Forelimb muscle (tissue), 1 donor: Measurements from ENCODE around the gene ART4. TPM values are rescaled to one million over a fixed set of nuclear protein-coding genes. Genes with fewer than 3 reads are reported as not detected.

ENCODE experiments used
- DNase-seq: peaks from one replicate; pipeline ENCODE4 v3.0.0-alpha.2; 2013; ENCODE audit warnings: low read depth
- polyA plus RNA-seq: library from polyadenylated mRNA; unstranded; fragments of 120-200 nt; gene quantifications from one replicate; pipeline ENCODE4 v1.2.1, GENCODE V29; 2013; ENCODE audit not compliant: insufficient read length

Gene ART4
- polyA plus RNA-seq, 1 donor, result 0.19 TPM

DNA sequence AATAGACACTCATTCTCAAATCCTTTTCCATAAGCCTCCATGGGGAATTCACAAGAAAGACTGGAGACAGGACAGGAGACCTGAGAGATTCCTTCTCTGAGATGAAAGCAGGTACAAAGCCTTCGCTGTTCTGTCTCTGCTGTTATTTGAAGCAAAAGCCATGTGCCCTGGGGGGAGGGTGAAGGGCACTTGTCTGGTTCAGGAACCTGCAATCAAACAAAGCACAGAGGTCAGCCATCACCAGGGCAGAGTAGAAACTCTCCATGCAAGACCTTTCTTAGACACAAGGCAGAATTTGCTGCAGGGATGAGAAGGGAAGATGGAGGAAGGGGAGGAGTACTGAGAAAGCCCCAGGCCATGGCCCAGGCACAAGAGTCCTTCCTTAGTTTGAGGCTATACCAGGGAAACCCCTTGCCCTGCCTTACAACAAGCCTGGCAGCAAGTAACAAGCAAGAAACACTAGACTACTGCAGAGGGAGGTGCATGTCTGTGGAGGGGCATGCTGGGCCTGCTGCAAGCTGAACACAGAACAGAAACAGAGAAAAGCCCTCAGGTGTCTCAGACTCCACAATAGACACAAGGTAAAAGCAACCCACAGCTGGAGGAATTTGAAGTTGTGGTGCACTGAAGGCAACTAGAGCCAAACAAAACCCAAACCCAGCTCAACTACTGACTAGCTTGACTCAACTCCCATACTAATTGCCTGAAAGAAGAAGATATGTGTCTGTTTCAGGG is 7.8 kb upstream of the ART4 start:
- DNase-seq, result no peak

DNA sequence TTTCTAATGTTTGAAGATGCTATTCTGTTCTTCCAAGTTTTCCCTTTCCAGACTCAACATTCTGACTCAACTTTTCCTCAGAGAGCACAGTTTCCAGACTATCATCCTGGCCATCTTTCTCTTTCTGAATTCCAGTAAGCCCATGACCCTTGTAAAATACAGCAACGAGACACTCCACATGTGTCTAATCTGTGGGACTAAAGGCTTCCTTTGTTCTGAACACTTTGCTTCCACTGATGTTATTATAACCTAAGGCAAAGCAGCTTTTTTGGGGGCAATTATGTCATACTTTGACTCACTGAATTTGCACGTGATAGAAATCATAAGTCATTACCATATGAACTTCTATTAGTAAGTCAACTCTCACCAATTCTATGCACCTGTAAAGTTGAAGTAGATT is 6.3 kb upstream of the ART4 start:
- peak; percentile 83 for DNase-seq

DNA sequence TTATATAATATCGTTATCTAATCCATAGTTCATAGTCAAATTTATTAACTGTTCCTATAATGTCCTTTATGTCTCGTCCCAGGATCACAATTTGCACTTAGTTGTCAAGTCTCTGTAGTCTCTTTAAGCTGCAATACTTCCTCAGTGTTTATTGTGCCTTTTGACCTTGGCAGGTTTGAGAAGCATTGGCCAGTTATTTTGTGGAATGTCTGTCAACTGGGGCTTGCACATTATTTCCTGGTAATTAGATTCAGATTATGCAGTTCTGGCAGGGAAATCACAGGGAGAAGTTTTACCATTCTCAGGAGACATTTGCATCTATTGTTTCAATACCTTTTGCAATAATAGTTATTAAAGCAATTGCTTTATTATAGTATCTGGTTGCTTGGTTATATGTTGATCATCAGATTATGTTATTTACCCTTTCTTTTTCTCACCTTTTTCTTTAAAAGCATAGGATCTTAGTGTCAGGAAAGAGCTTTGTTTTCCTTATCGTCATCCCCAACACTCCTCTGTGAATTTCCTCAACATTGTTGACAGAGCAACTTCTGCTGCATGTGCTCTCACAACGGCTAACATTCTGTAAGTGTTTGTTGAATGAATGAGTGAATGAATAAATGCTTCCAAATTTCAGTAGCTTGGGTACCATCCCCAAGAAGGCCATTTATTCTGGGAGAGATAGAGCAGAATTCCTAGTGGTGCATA is 3.7 kb upstream of the ART4 start:
- no peak for DNase-seq

DNA sequence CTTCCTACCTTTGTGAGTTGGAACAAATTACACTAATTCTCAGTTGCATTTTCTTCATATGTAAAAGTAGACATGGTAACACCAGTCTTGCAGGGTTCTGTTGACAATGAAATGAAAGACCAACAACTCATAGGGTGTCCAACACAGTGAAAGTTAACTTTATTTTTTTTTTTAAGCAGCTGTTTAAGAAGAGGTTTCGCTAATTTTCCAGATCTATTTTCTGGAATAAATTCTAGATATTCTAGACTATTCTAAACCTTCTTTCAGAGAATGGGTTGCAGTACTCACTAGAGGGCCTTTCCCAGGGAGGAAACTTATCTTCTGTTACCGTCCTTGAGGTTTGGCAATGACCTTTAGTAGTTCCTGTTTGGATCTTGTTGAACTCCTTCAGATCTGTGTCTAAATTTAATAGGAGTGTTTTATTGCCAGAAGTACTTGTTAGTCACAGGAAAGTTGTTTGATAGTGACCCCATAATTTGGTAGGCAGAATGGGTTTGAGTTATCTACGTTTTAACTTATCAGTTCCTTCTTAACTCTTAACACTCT is 2.8 kb upstream of the ART4 start:
- DNase-seq, result no peak

DNA sequence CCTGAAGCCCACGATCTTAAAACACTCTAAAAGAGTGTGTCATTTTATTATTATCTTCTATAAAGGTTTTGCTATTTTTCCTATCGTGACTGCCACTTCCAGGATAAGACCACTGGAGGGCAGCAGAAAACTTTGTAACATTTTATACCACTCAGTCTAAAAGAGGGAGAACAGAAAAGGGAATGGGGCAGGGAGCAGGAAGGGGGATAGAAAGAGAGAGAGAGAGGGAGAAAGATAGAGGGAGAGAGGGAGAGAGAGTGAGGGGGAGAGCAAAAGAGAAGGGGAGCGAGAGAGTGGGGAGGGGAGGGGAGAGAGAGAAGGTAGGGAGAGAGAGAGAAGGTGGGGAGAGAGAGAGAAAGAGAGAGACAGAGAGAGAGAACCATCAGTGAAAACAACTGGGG is 2.0 kb upstream of the ART4 start:
- no peak for DNase-seq

DNA sequence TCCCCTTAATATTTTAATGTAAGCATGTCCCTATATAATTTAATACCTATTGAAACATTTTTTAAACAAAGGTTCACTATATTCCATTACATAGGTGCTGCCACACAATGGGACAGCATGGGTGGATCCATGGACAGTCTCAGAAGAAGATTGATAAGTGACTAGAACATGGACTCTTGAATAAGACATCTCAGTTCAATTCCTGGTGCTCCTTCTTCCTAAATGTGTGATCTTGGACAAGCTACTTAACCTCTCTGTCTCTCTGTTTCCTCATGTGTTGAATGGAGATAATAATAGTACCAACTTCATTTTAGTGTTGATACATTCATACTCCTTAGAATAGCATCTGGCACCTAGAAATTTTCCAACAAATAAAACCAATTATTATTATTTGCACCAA is 1.1 kb upstream of the ART4 start:
- no peak for DNase-seq

DNA sequence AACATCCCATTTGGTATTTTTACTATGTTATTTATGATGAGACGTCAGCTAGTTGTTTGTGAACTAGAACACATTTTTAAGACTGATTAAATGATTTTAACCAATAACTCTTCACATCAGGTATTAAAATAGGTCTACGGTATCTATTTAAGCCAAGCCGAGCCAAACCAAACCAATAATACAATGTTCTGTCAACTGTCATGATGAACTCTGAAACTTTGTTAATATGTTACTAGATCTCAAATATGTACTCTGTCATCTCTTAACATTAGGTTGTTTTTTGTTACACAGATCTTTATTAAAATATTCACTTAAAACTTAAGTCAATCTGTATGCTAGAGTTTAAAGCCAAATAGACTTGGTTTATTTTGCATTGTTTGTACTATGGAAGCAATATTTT is 1.0 kb downstream of the ART4 start:
- no peak for DNase-seq

DNA sequence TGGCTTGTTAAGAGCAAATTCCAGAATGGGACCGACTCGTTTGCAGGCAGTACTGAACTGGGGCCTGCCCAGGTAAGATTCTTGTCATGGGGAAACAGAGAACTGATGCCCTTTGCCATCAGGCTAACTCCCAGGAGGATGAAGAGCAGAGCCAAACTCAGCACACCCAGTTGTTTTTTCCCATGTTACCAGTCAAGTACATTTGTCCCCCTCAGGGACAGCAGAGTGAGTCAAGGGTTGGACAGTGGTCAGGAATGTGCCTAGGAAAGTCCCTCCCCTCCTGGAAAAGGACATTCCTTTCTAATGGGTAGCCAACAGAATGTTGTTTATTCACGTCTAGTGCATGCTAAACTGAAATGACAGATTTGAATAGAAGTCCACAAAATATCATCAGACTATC is 1.6 kb downstream of the ART4 start:
- no peak for DNase-seq

DNA sequence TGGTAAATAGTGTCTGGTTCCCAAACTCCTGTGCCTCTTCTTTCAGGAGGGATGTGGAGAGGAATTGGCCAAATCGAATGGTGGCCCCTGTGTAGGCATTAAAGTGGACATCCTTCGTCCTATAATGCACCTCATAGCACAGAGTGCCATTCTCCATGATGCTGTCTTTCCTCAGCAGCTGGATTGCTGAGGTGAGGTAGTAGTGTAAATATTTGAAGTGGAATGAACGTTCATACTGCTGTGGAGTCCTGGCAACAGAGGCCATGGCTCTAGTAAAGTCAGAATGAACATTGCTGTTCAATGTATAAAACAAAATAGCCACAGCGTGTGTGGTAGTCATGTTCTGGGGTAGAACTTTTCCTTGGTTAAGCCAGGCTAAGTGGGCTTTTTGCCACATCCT is 2.7 kb downstream of the ART4 start:
- DNase-seq, result no peak

DNA sequence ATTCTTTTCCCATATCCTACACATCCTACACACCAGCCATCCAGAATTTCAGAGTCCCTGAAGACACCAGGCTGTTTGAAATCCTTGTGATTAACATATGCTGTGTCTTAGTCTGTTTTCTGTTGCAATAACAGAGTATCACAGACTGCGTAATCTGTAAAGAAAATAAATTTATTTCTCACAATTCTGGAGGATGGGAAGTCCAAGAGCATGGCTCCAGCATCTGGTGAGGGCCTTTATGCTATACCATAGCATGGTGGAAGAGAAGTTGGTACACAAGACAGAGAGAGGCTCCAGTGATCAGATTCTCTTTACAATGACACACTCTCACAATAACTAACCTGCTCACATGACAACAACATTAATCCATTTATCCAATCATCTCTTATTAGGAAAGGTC is 4.1 kb downstream of the ART4 start:
- DNase-seq, result no peak

DNA sequence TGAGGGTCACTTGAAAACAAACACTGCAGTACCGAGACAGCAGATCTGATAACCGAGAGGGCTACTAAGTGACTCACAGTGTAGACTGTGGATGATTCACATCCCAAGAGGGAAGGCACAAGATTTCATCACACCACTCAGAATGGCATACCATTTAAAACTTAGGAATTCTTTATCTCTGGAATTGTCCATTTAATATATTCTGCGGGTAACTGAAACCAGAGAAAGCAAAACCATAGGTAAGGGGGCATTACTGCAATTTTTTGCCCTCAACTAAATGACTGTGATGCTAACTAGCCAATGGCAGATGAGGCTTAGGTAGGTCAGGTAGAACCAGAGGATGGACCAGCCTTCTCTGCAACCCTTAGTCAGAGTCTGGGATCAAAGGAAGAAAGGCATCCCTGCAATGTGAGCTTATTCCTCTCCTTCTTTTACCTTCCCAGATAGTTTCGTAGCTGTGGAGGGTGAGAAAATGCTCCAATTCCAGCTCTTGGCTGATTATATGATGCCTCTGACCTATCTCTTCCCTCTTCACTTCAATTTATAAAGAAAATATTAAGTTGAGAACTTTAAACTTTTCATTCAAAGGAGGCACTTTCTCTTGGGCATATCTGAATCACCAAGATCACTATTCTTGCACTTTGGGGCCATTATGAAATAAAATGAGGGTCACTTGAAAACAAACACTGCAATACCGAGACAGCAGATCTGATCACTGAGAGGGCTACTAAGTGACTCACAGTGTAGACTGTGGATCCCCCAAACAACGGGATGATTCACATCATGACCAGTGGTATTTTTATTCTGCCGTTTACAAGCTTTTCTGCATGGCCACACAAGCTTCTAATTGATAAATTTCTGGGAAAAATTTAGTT is 6.8 kb downstream of the ART4 start:
- no peak for DNase-seq

DNA sequence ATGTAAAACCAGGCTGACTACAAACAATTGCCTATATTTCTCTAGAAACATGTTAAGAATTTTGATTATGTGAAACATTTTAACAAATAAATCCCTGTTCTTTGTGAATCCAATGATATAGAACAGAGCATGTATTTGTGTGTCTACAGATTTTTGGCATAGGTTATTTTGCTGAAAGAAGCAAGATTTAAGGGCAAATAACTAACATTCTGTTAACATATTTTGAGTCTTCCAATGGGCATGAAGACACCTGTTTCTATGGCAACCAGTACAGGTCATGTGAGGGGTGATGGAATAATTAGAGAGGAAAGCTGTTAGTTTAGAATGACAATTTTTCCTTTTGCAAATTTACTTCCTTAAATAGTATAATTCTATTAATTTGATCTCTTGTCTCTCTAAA is 8.8 kb downstream of the ART4 start:
- DNase-seq, result no peak

DNA sequence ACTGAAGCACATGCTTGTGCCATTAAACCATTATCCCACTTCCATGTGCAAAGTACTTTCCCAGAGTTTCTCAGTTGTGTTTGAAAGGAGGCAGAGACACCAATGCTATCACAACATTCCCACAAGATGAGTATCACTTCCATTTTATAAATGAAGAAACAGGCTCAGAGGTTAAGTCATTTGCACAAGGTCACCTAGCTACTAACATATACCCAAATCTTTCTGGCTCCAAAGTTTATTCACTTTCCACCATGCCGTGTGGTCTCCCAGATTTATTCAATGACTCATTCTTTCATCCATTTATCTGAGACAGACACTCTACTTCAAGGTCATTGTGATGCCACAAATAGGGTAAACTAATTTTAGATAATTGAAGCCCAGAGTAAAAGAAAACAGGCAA is 9.4 kb downstream of the ART4 start:
- DNase-seq, result no peak

DNA sequence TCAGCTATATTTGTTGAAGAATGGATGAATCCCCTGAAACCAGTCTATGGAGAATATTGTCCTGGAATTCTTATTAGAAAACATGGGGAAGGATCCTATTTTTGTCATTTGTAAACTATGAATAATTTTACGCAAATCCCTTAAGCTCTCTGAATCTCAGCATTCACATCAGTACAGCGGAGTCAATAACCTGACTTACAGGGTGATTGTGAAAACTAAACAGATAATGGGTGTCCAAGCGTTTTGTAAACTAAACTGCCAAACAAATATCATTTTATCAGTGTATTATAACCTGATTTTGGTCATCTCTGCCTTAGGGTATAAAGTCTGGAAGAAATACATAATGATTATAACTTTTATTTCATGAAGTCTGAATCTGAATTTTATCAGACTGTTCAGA is 10.0 kb downstream of the ART4 start:
- DNase-seq, result no peak

DNA sequence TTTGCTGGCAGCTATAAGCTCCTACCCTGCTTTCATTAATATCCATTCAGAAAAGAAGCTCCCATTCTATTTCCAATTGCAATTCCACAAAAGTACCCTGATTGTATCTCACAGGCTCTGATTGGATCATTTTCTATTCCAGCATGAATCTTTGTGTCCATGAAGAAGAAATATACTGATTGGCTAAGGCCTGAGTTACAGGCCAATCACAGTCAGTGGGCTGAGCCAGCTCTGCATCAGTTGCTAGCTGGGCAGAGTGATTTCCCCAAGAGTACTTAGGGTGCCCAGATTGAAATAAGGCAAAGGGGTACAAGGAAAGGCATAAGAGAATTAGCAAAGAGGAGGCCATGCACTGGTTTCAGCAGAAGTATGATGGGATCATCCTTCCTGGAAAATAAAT is 14.4 kb downstream of the ART4 start:
- DNase-seq, result no peak

DNA sequence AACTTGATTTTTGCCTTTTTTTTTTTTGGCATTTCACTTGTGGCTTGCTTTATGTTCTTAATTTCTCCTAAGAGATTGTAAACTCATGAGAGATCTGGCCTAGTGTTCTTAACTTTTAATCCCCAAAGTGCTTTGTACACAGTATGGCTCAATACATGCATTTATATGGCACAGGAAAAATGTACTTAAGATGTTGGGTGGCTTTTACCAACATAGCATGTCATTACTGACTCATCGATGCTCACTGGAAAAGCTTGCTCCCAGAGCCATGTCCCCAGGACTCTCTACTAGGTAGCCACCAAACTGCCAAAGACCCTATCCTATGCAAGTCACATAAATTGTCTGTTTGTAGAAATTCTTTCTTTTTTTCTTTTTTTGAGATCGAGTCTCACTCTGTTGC is 16.3 kb downstream of the ART4 start:
- no peak for DNase-seq

DNA sequence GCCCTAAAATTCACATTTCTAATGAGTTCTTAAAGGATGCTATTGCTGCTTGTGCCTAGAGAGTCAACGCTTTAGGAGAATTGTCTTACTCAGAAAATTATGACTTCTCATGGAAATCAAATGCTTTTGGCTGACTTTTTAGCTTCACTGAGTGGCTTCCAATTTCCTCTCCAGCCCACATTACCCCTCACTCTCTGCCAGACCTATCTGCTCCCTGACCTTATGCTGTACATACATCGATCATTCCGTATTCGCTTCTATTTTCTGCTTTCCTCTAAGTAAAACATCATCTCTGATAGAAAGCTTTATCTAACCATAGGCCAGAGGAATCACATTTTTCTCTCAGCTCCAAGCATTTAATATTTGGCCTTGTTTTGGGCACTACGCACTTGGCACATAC is 16.8 kb downstream of the ART4 start:
- DNase-seq, result no peak

DNA sequence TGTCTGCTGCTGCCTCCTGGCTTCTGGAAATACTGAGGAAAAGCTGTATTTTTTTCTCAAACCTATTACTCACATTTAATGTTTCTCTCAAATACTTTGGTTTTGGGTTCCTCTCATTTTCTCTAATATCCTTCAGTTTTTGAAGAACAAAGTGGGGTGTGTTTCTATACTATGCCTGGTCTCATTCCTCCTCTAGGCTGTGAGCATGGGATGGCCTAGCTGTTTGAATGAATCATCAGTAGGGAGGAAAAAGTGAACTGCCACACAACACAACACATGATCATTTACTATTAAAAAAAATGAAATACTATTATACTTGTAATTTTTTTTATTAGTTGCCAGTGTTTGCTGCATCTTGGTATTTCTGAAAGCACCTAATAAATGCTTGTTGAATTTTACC is 18.1 kb downstream of the ART4 start:
- DNase-seq, result no peak

DNA sequence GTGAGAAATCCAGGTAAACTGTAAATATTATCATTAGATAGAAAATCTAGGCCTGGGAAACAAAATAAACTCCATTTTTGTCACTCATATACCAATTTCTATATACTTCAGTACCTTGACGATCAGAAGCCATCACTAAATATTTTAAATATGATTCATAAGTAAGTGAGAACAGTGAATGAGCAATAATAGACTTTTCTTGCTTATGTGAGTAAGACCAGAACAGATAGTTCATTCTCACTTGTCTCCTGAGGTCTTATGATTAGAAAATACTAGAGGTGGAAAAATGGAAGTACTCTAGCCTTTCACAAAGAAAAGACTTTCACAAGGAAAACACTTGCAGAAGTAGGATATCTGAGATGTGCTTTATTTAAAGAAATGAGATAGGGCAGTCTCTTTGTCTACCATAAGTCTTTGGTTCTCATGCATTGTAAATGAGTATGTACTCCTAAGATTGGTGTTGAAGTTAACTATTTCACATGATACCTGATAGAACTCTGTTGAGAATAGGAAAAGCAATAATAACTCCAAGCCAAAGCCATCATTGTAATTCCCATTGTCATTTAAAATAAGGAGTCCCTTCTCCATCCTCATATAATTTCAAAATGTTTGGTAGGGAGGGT is 19.2 kb downstream of the ART4 start:
- no peak for DNase-seq

DNA sequence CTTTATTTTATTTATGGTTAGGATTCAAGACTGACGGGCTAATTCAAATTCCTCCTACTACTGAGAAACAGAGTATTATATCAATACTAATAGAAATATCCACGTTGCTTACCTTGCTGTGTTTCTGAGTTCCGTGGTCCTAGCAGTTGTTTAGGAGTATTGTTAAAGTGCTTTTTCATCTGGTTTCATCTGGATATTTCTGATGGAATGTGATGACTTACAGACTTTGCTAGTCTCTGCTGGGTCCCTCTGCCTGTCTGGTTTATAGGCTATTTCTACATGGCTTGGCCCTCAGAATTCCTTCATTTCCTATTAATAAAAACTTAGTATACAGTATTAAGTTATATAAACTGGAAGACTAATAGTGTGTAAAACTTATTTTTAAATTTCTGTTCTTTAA is 29.3 kb downstream of the ART4 start, which contains the start of gene SMCO3:
Gene SMCO3, minus strand, starts transcription at position 169 of the 400 bp plus-strand sequence. CDS start 7,502 bp downstream, outside the sequence.
- no peak for DNase-seq

DNA sequence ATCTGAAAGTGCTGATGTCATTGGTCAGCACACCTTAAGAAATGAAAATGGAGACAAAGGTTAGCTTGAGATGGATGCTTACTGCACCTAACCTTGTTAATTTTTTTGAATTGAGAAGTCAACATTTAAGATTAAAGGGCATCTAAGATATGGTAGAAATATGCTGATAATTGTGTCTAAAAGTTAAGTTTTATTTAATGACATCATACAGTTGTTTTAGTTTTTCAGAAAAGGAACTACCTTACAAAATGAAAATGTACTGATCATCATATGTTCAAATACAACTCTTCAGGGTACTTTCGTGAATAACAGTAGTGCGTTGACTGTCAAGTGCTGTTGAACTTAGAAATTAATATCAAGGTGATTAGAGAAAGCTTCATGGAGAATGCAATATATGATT is 31.8 kb downstream of the ART4 start:
- no peak for DNase-seq

DNA sequence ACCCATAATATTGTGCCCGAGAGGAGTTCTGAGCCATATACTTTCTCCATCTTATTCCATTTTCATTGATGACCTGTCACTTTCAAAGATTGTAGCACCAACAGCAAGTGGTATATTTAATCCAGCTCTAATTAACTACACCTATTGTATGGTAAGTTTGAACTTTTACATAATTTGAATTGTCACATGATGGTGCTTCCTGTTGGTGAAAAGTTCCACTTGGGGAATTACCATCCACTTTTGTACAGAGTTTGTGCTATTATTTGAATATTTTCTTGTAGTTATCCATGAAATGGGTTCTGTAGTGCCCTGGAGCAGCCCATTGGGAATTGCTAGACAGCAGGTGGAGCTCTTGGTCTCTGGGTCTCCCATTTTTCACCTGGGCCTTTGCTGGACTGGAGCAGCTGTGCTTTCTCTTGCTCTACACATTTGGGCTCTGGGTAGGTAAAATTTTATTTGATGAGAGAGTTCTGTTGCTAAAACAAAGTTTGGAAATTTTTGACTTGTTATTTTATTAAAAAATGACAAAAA is 32.3 kb downstream of the ART4 start:
- no peak for DNase-seq
